Measurements from ENCODE around the gene ATP1A2.

GRCh38 chr1:160171354-160171753 lies 55.8 kb downstream of the ATP1A2 start:
- TF ChIP-seq POLR2A (IDR thresholded peaks at IDR 0.05; ENCODE audit: low read depth, low read length): no peak
- no peak for TF ChIP-seq POLR2AphosphoS5 (IDR thresholded peaks at IDR 0.05; ENCODE audit: low read depth, low read length)
- no peak for TF ChIP-seq TAF1 (IDR thresholded peaks at IDR 0.05; ENCODE audit: borderline replicate concordance, low read depth, low read length)
